Caco-2 (cell line): ENCODE results near the gene HSPB9. TPM values are rescaled to one million over a fixed set of nuclear protein-coding genes. Genes with fewer than 3 reads are reported as not detected.
"Not testable (repeated sequence)": the region's sequence is repeated elsewhere in the genome, so short reads cannot be mapped to it uniquely, and the experiment has no call there.

ENCODE experiments used
- BruUV-seq: library from RNA; stranded (reverse); fragments of 400-500 nt; replicated peaks from 2 replicates; lab custom pipeline; 2021; lab: Mats Ljungman, UMichigan
- CTCF ChIA-PET: fragments of 300-600 bp; sonication (Branson Sonifier 250); formaldehyde crosslinking; loops from one replicate; lab custom pipeline; 2022; ENCODE audit warnings: antibody characterized with exemption; lab: Charles Lee
- POLR2A ChIA-PET: fragments of 300-600 bp; sonication (Branson Sonifier 250); formaldehyde crosslinking; loops from one replicate; lab custom pipeline; 2022; ENCODE audit warnings: antibody characterized with exemption; lab: Charles Lee
- DNase-seq, 2 experiments: peaks; one replicate each; pipeline versions ENCODE4 v3.0.0 to v3.0.0-alpha.2; 2020 to 2022
- H3K27me3 ChIP-seq: replicated peaks from 2 replicates; pipeline ENCODE4 v1.6.0; 2011; ENCODE audit warnings: low read length; ENCODE audit not compliant: control insufficient read depth, insufficient read depth
- H3K36me3 ChIP-seq: 2 replicates; pipeline ENCODE4 v1.5.1; 2011; ENCODE audit warnings: low read length; ENCODE audit not compliant: control insufficient read depth, insufficient read depth
- H3K4me1 ChIP-seq: fragments of 250-450 bp; sonication (Bioruptor Pico); 2 replicates; pipeline ENCODE4 v1.5.1; 2020; ENCODE audit warnings: mild to moderate bottlenecking
- H3K4me3 ChIP-seq: 2 replicates; pipeline ENCODE4 v1.5.1; 2011; ENCODE audit warnings: low read depth, mild to moderate bottlenecking, control low read depth, low read length
- H3K9me3 ChIP-seq: fragments of 250-450 bp; sonication (Bioruptor Pico); 2 replicates; pipeline ENCODE4 v1.5.1; 2020; ENCODE audit warnings: mild to moderate bottlenecking, moderate library complexity
- H3K27ac Mint-ChIP-seq: one replicate; pipeline ENCODE4 v1.8.0; 2022; ENCODE audit warnings: mixed read lengths; ENCODE audit not compliant: unreplicated experiment
- H3K27me3 Mint-ChIP-seq: one replicate; pipeline ENCODE4 v1.8.0; 2022; ENCODE audit warnings: mixed read lengths; ENCODE audit not compliant: insufficient read depth, unreplicated experiment
- H3K36me3 Mint-ChIP-seq: one replicate; pipeline ENCODE4 v1.8.0; 2022; ENCODE audit warnings: mild to moderate bottlenecking, mixed read lengths; ENCODE audit not compliant: insufficient read depth, unreplicated experiment
- H3K4me1 Mint-ChIP-seq: one replicate; pipeline ENCODE4 v1.8.0; 2022; ENCODE audit warnings: low read depth, mixed read lengths; ENCODE audit not compliant: unreplicated experiment
- H3K4me3 Mint-ChIP-seq: one replicate; pipeline ENCODE4 v1.8.0; 2022; ENCODE audit warnings: mild to moderate bottlenecking, moderate library complexity, mixed read lengths; ENCODE audit not compliant: unreplicated experiment
- H3K9me3 Mint-ChIP-seq: one replicate; pipeline ENCODE4 v1.8.0; 2022; ENCODE audit warnings: mixed read lengths; ENCODE audit not compliant: unreplicated experiment
- CTCF ChIP-seq, 2 experiments: fragments of 200-600 bp in 1 of 2; IDR thresholded peaks; 1 replicate in 1 of 2; 2 replicates in 1 of 2; pipeline versions ENCODE4 v1.5.1 to v1.8.0; 2011 to 2022; ENCODE audit warnings: antibody characterized with exemption in 1 of 2, control low read depth in 1 of 2, inconsistent platforms in 1 of 2, low read depth in 1 of 2, low read length in 1 of 2, mild to moderate bottlenecking in 1 of 2, moderate library complexity in 1 of 2; ENCODE audit not compliant: insufficient read depth in 1 of 2, severe bottlenecking in 1 of 2, unreplicated experiment in 1 of 2
- intact Hi-C: fragments of 100-400 bp; cut with micrococcal nuclease; formaldehyde crosslinking; loops from one replicate; pipeline ENCODE4 v1.10.0; 2022; ENCODE audit not compliant: unreplicated experiment
- total RNA-seq: library from RNA; stranded (reverse); gene quantifications from 2 replicates; pipeline ENCODE4 v1.2.3, GENCODE V29; 2022

The HSPB9 gene
- total RNA-seq, 1 experiment from 2014 or later = not detected

GRCh38 chr17:42141382-42141781 lies 18.8 kb downstream of the HSPB9 start:
- Mint-ChIP-seq H3K36me3 (peaks cover 50% of the 10 kb centered on the region), H3K9me3 (no peaks in the 10 kb centered on the region), H3K4me1 (no peaks in the 10 kb centered on the region), H3K27me3 (no peaks in the 10 kb centered on the region), H3K4me3 (no peak overlapping the region), H3K27ac (no peak overlapping the region)
- BruUV-seq = no TSS peak
- CTCF ChIA-PET = interaction anchor here (1.0 kb wide), 1 partner anchor 21 kb away, joined by 3 read pairs; no protein-coding TSS in a partner anchor
- DNase-seq = no peak
- TF ChIP-seq CTCF (IDR thresholded peaks at IDR 0.05; ENCODE audit: insufficient read depth in 1 of 2, low read depth in 1 of 2, low read length in 1 of 2, severe bottlenecking in 1 of 2, unreplicated experiment in 1 of 2) = no peak
- Histone ChIP-seq H3K9me3 (no peaks in the 10 kb centered on the region), H3K27me3 (no peaks in the 10 kb centered on the region), H3K4me3 (no peak overlapping the region), H3K36me3 (peaks cover 2% of the 10 kb centered on the region), H3K4me1 (peaks cover 4% of the 10 kb centered on the region)
- POLR2A ChIA-PET = no interaction called here
- intact Hi-C loops = no loop called here

GRCh38 chr17:42142371-42142896 lies 19.8 kb downstream of the HSPB9 start:
- Mint-ChIP-seq H3K36me3 (peaks cover 50% of the 10 kb centered on the region), H3K4me1 (no peaks in the 10 kb centered on the region), H3K27me3 (no peaks in the 10 kb centered on the region), H3K27ac (no peak overlapping the region), H3K4me3 (no peak overlapping the region), H3K9me3 (no peaks in the 10 kb centered on the region)
- TF ChIP-seq CTCF (IDR thresholded peaks at IDR 0.05; ENCODE audit: insufficient read depth in 1 of 2, low read depth in 1 of 2, low read length in 1 of 2, severe bottlenecking in 1 of 2, unreplicated experiment in 1 of 2) = no peak
- intact Hi-C loops = no loop called here
- H3K27me3 ChIP-seq = no peaks in the 10 kb centered on the region
- ChIA-PET POLR2A (no interaction called here), CTCF (interaction anchor here (0.6 to 1.0 kb wide), 2 partner anchors 22 to 436 kb away, joined by 3 read pairs; no protein-coding TSS in a partner anchor)
- no peaks in the 10 kb centered on the region for H3K9me3 ChIP-seq
- no peak for DNase-seq
- peaks cover 2% of the 10 kb centered on the region for H3K36me3 ChIP-seq
- H3K4me3 ChIP-seq = no peak overlapping the region
- no peaks in the 10 kb centered on the region for H3K4me1 ChIP-seq
- no TSS peak for BruUV-seq

- H3K9me3 Mint-ChIP-seq, H3K9me3 ChIP-seq, H3K27ac Mint-ChIP-seq, H3K4me1 Mint-ChIP-seq, intact Hi-C loops, BruUV-seq, H3K36me3 ChIP-seq, H3K27me3 ChIP-seq, H3K4me1 ChIP-seq, H3K4me3 Mint-ChIP-seq, H3K4me3 ChIP-seq, H3K27me3 Mint-ChIP-seq, POLR2A ChIA-PET, DNase-seq: not testable (repeated sequence)
- peaks cover 53% of the 10 kb centered on the region for H3K36me3 Mint-ChIP-seq
- CTCF ChIA-PET = interaction anchor here (0.6 to 0.7 kb wide), 2 partner anchors 127 to 435 kb away, joined by 3 read pairs; no protein-coding TSS in a partner anchor
These were observed 20.5 kb downstream of the HSPB9 start for GRCh38 chr17:42143138-42143537.
